K562 (cell line): Measurements from ENCODE around the gene MFSD8. TPM values are rescaled to one million over a fixed set of nuclear protein-coding genes. Genes with fewer than 3 reads are reported as not detected.

Experiments used
- ATAC-seq: fragments of 200-7000 bp; cut with Tn5 transposase; 3 replicates; pipeline ENCODE4 v1.9.1; 2020; ENCODE audit warnings: moderate library complexity
- BruUV-seq: library from RNA; stranded (reverse); fragments of 400-500 nt; replicated peaks from 2 replicates; lab custom pipeline; 2021; lab: Mats Ljungman, UMichigan
- CTCF ChIA-PET: fragments of 300-600 bp; formaldehyde crosslinking; extraction: SDS; loops from one replicate; lab custom pipeline; 2021; ENCODE audit warnings: low intra/inter-chr PET ratio; lab: Yijun Ruan, JAX
- POLR2A ChIA-PET: fragments of 300-600, 350-650 bp; sonication (Branson Sonifier 250); formaldehyde crosslinking; extraction: SDS; loops from one replicate; lab custom pipeline; 2021; ENCODE audit warnings: antibody characterized with exemption, inconsistent platforms; lab: Yijun Ruan, JAX
- DNase-seq, 4 experiments: peaks; one replicate each; pipeline versions ENCODE4 v3.0.0 to v3.0.0-alpha.2; 2011 to 2018; ENCODE audit warnings: low spot score in 3 of 4, mixed read lengths in 3 of 4; ENCODE audit errors: extremely low read depth in 1 of 4
- FAIRE-seq: peaks from 2 replicates; lab custom pipeline; 2011; peaks lifted over from hg19 to GRCh38; lab: Jason Lieb, UNC
- H2AFZ ChIP-seq: 2 replicates; pipeline ENCODE4 v1.6.0; 2011; ENCODE audit warnings: low read depth, low read length, control low read depth, inconsistent platforms
- H3K27ac ChIP-seq: fragments of 200-600 bp; 3 replicates; pipeline ENCODE4 v1.8.0; 2011; ENCODE audit warnings: low read depth, mild to moderate bottlenecking, control low read depth, inconsistent platforms, low read length, moderate library complexity, mixed read lengths; ENCODE audit errors: extremely low read depth
- H3K27me3 ChIP-seq, 2 experiments: fragments of 300-600 bp in 1 of 2; 2 replicates in 1 of 2; 3 replicates in 1 of 2; pipeline versions ENCODE4 v1.6.0 to v1.8.0; 2011; ENCODE audit warnings: inconsistent platforms in 2 of 2, low read length in 2 of 2, mild to moderate bottlenecking in 1 of 2, mixed read lengths in 1 of 2, moderate library complexity in 1 of 2; ENCODE audit not compliant: control insufficient read depth in 2 of 2, insufficient read depth in 2 of 2
- H3K36me3 ChIP-seq: fragments of 300-600 bp; 3 replicates; pipeline ENCODE4 v1.8.0; 2011; ENCODE audit warnings: mild to moderate bottlenecking, low read length, inconsistent platforms; ENCODE audit not compliant: control insufficient read depth, insufficient read depth
- H3K4me1 ChIP-seq, 2 experiments: fragments of 200-600 bp in 1 of 2; replicated peaks in 1 of 2; 2 replicates in 1 of 2; 3 replicates in 1 of 2; pipeline versions ENCODE4 v1.5.1 to v1.8.0; 2011; ENCODE audit warnings: inconsistent platforms in 2 of 2, low read length in 2 of 2, mild to moderate bottlenecking in 1 of 2, mixed read lengths in 1 of 2, moderate library complexity in 1 of 2; ENCODE audit not compliant: control insufficient read depth in 2 of 2, insufficient read depth in 2 of 2
- H3K4me2 ChIP-seq: 2 replicates; pipeline ENCODE4 v1.6.1; 2011; ENCODE audit warnings: low read length, control low read depth, inconsistent platforms, mixed read lengths; ENCODE audit not compliant: insufficient read depth
- H3K4me3 ChIP-seq: fragments of 200-600 bp; sonication (generic), shearing (Covaris generic); 2 replicates; pipeline ENCODE4 v1.5.1; 2016; ENCODE audit warnings: control low read depth, inconsistent platforms
- H3K79me2 ChIP-seq: fragments of 200-600 bp; 3 replicates; pipeline ENCODE4 v1.8.0; 2011; ENCODE audit warnings: low read length, inconsistent platforms; ENCODE audit not compliant: control insufficient read depth, insufficient read depth
- H3K9ac ChIP-seq, 2 experiments: 2 replicates each; pipeline versions ENCODE4 v1.6.0 to v1.6.1; 2011; ENCODE audit warnings: low read depth in 2 of 2, low read length in 2 of 2, control low read depth in 1 of 2, inconsistent platforms in 1 of 2, mild to moderate bottlenecking in 1 of 2, mixed read lengths in 1 of 2; ENCODE audit not compliant: insufficient read depth in 1 of 2
- H3K9me1 ChIP-seq: one replicate; pipeline ENCODE4 v1.6.0; 2011; ENCODE audit warnings: inconsistent platforms, mild to moderate bottlenecking, low read length, moderate library complexity; ENCODE audit not compliant: control insufficient read depth, insufficient read depth
- H3K9me3 ChIP-seq: replicated peaks from 2 replicates; pipeline ENCODE4 v1.5.1; 2011; ENCODE audit warnings: low read depth, low read length, inconsistent platforms; ENCODE audit not compliant: control insufficient read depth, insufficient read depth
- H4K20me1 ChIP-seq: replicated peaks from 2 replicates; pipeline ENCODE4 v1.6.1; 2011; ENCODE audit warnings: low read length, inconsistent platforms, mixed read lengths; ENCODE audit not compliant: control insufficient read depth, insufficient read depth
- CBX1 ChIP-seq: sonication (generic); IDR thresholded peaks from 2 replicates; pipeline ENCODE4 v1.6.1; 2016; ENCODE audit warnings: antibody characterized with exemption, low read depth, mild to moderate bottlenecking
- KDM5B ChIP-seq: fragments of 200-600 bp; sonication (generic); IDR thresholded peaks from 2 replicates; pipeline ENCODE4 v1.6.1; 2012; ENCODE audit warnings: low read depth, mild to moderate bottlenecking, moderate library complexity, low read length, control low read depth, inconsistent platforms; ENCODE audit not compliant: insufficient replicate concordance
- KLF6 ChIP-seq: fragments of 250-450 bp; sonication (Bioruptor Pico); IDR thresholded peaks from 2 replicates; pipeline ENCODE4 v1.4.0; 2020; ENCODE audit warnings: mild to moderate bottlenecking, moderate library complexity, borderline replicate concordance
- MEF2A ChIP-seq: IDR thresholded peaks from 2 replicates; pipeline ENCODE4 v1.6.1; 2011; ENCODE audit warnings: low read depth, mild to moderate bottlenecking, low read length, moderate library complexity; ENCODE audit not compliant: control insufficient read depth
- MTA1 ChIP-seq: fragments of 450-650 bp; IDR thresholded peaks from 2 replicates; pipeline ENCODE4 v1.6.1; 2017; ENCODE audit warnings: borderline replicate concordance
- NCOA1 ChIP-seq: fragments of 450-650 bp; IDR thresholded peaks from 2 replicates; pipeline ENCODE4 v1.6.1; 2016; ENCODE audit warnings: low read depth
- PREB ChIP-seq: sonication (generic); formaldehyde crosslinking; IDR thresholded peaks from 2 replicates; pipeline ENCODE4 v1.8.1; 2023; ENCODE audit warnings: mild to moderate bottlenecking, missing genetic modification reagents
- RBM22 ChIP-seq: fragments of 200-400 bp; formaldehyde crosslinking; IDR thresholded peaks from 2 replicates; pipeline ENCODE4 v1.6.1; 2018; ENCODE audit warnings: low read length, low read depth; ENCODE audit not compliant: poor library complexity, severe bottlenecking
- SUPT5H ChIP-seq: fragments of 450-650 bp; IDR thresholded peaks from 2 replicates; pipeline ENCODE4 v1.6.1; 2016
- TBL1XR1 ChIP-seq, 2 experiments: IDR thresholded peaks; 2 replicates each; pipeline ENCODE4 v1.6.1; 2012; ENCODE audit warnings: improper control_type of control experiment in 2 of 2, low read length in 2 of 2, mild to moderate bottlenecking in 1 of 2
- TGIF2 ChIP-seq: sonication (generic); formaldehyde crosslinking; IDR thresholded peaks from 2 replicates; pipeline ENCODE4 v1.8.1; 2022; ENCODE audit warnings: mild to moderate bottlenecking, missing genetic modification reagents, moderate library complexity
- ZBTB11 ChIP-seq, 3 experiments: fragments of 200-800 bp in 1 of 3; fragments of 250-450 bp in 1 of 3; fragments of 450-650 bp in 1 of 3; sonication (Bioruptor Pico) in 1 of 3; sonication (Bioruptor generic) in 1 of 3; formaldehyde crosslinking in 1 of 3; IDR thresholded peaks; 2 replicates each; pipeline versions ENCODE4 v1.6.1 to v1.8.0; 2016 to 2022; ENCODE audit warnings: mild to moderate bottlenecking in 2 of 3, missing genetic modification characterization in 2 of 3, missing compliant biosample characterization in 1 of 3, moderate library complexity in 1 of 3
- ZNF408 ChIP-seq: fragments of 250-450 bp; sonication (Bioruptor Pico); IDR thresholded peaks from 2 replicates; pipeline ENCODE4 v1.4.0; 2020; ENCODE audit warnings: low read depth, mild to moderate bottlenecking, moderate library complexity
- ZZZ3 ChIP-seq: fragments of 450-650 bp; IDR thresholded peaks from 2 replicates; pipeline ENCODE4 v1.6.1; 2016; ENCODE audit warnings: antibody characterized with exemption, mild to moderate bottlenecking, moderate library complexity
- WGBS: fragments of 100-300 bp; shearing (Covaris generic); methylation state at CpG from one replicate; pipeline ENCODE4 v1.1.6; 2016; ENCODE audit warnings: low coverage, mixed read lengths; ENCODE audit not compliant: insufficient coverage; ENCODE audit errors: missing lambda C conversion rate; 5-methylcytosine and 5-hydroxymethylcytosine counted together
- in situ Hi-C: fragments of 300-500 bp; cut with MboI; formaldehyde crosslinking; loops from 4 replicates; pipeline ENCODE4 v1.15.0; 2018; ENCODE audit warnings: inconsistent platforms, mixed read lengths
- intact Hi-C: fragments of 100-400 bp; cut with micrococcal nuclease; formaldehyde crosslinking; loops from 2 replicates; pipeline ENCODE4 v1.14.2; 2022
- polyA plus RNA-seq, 8 experiments: library from polyadenylated mRNA; depleted of rRNA in 4 of 8; stranded (reverse) in 5 of 8; unstranded in 3 of 8; fragments of >200 nt; fragmentation: Nextera tagmentation in 2 of 8; fragmentation: Illumina TruSeq in 1 of 8; extraction: Ambion mirVana in 2 of 8; extraction: Trizol in 1 of 8; gene quantifications; 2 replicates each; pipeline versions ENCODE4 v1.2.1 to v1.2.3, GENCODE V29; 2011 to 2014; ENCODE audit warnings: inconsistent platforms in 1 of 8, missing spikeins in 1 of 8
- total RNA-seq, 7 experiments: library from RNA; depleted of rRNA in 6 of 7; stranded (reverse); fragments of >200 nt in 6 of 7; fragmentation: Illumina TruSeq in 2 of 7; extraction: Trizol in 2 of 7; gene quantifications; 2 replicates each; pipeline versions ENCODE4 v1.2.1 to v1.2.3, GENCODE V29; 2011 to 2021; ENCODE audit warnings: low replicate concordance in 1 of 7

The MFSD8 gene
- total and polyA plus RNA-seq, 9 of the 15 experiments (the other 6 are each of a cell fraction or from before 2014, with no cell fraction given): 7.0 to 27.2 (median 18.7) TPM

- Histone ChIP-seq H3K4me1 (peaks cover 8 to 11% of the 10 kb centered on the region in 2 experiments; a peak in 4 of 5 replicates), H3K36me3 (peaks cover 43% of the 10 kb centered on the region), H4K20me1 (no peaks in the 10 kb centered on the region), H3K9me1 (no peaks in the 10 kb centered on the region), H3K27ac (peak within 1 kb of the TSS; percentile 99), H3K4me2 (peak within 1 kb of the TSS; percentile 91), H3K79me2 (peaks cover 68% of the 10 kb centered on the region), H3K4me3 (peak within 1 kb of the TSS; percentile 78), H3K27me3 (no peaks in the 10 kb centered on the region), H2AFZ (peak within 1 kb of the TSS; percentile 98), H3K9ac (peak within 1 kb of the TSS; percentile 99), H3K9me3 (no peaks in the 10 kb centered on the region)
- intact Hi-C loops (loop anchor here (1.0 to 10.0 kb wide), 4 partner anchors 49 to 184 kb away; partner anchors contain the start of genes ABHD18, HSPA4L, LARP1B and MFSD8), in situ Hi-C loops (no loop called here)
- TSS peak; percentile 53 for BruUV-seq
- ATAC-seq (peak; percentile 93), DNase-seq (peak; percentile 93 to 98 (median 95)), FAIRE-seq (peak; percentile 85)
- ChIA-PET CTCF (no interaction called here), POLR2A (interaction anchor here (0.6 to 3.4 kb wide), 11 partner anchors 9 to 1401 kb away, joined by 3 to 12 read pairs (median 3); partner anchors contain the start of genes ABHD18 and MFSD8)
- WGBS: 1% methylated on average over 63 of the region's 70 CpGs
- TF ChIP-seq MTA1: 0 out of 2 replicates have a peak, but pooled peaks have one; percentile 11
- peak; percentile 94 for TF ChIP-seq KDM5B
- no peak for TF ChIP-seq ZNF408 (CRISPR knock-in tag)
- TF ChIP-seq RBM22: peak; percentile 17
- peak; percentile 46; the same call in 1 of the 2 replicates for TF ChIP-seq KLF6 (CRISPR knock-in tag)
- TF ChIP-seq CBX1: peak; percentile 79
- peak; percentile 65; the same call in 1 of the 2 replicates for TF ChIP-seq TGIF2
- peak in 1 of 2 experiments; percentile 73; a peak in 1 of 4 replicates for TF ChIP-seq TBL1XR1 (IDR thresholded peaks at IDR 0.05; ENCODE audit: low read length in 2 of 2)
- TF ChIP-seq MEF2A: no peak
- peak; percentile 61; the same call in 1 of the 2 replicates for TF ChIP-seq PREB (CRISPR knock-in tag)
- TF ChIP-seq NCOA1: peak; percentile 44; the same call in 1 of the 2 replicates
- TF ChIP-seq ZZZ3: no peak
- TF ChIP-seq SUPT5H: peak; percentile 95
- peak in 2 of 3 experiments; percentile 9 to 62; a peak in 2 of 6 replicates for TF ChIP-seq ZBTB11 (CRISPR knock-in tag; IDR thresholded peaks at IDR 0.05)
Observed at GRCh38 chr4:127880763-127881562, 84.0 kb downstream of the MFSD8 start, which contains the start of gene PLK4. TSS of gene PLK4 (plus strand) at chr4:127880893. CDS start at chr4:127881135, 242 bp downstream.
